GM18499 (cell line): ENCODE results near the gene ROBO1.

Source experiments
- ATAC-seq: cut with Tn5 transposase; IDR thresholded peaks from one replicate; pipeline ENCODE4 v1.9.1; 2021; ENCODE audit warnings: moderate number of reproducible peaks; ENCODE audit not compliant: insufficient read depth, unreplicated experiment

ROBO1 gene

DNA sequence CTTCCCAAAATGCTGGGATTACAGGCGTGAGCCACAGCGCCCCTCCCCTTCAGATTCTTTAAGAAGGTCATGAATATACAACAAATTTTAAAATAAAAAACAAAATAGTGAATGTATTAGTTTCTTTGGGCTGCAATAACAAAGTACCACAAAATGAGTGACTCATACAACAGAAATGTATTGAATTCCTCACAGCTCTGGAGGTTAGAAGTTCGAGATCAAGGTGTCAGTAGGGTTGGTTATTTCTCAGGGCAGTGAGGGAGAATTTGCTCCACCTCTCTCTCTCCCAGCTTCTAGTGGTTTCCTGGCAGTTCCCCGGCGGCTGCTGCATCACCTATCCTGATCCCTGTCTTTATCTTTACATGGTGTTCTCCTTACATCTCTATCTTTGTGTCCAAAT, 804.0 kb downstream of the ROBO1 start:
- no peak for ATAC-seq

DNA sequence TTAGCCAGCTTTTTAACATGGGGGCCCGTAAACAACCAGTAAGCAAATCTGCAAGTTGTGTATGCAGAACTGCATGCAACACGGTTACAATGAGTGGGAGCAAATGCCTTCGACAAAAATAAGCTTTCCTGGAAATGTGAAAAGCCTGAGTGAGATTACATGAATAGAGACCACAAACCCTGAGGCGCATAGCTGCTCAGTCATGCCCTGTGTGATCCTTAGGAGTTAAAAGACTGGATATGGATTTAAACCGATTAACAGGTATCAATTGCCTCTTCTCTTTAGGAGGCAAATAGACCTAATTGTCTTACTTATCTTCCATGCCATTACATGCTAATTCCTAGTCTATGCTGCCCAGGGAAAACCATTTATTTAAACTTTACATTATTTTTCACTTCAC, 810.3 kb downstream of the ROBO1 start:
- no peak for ATAC-seq

DNA sequence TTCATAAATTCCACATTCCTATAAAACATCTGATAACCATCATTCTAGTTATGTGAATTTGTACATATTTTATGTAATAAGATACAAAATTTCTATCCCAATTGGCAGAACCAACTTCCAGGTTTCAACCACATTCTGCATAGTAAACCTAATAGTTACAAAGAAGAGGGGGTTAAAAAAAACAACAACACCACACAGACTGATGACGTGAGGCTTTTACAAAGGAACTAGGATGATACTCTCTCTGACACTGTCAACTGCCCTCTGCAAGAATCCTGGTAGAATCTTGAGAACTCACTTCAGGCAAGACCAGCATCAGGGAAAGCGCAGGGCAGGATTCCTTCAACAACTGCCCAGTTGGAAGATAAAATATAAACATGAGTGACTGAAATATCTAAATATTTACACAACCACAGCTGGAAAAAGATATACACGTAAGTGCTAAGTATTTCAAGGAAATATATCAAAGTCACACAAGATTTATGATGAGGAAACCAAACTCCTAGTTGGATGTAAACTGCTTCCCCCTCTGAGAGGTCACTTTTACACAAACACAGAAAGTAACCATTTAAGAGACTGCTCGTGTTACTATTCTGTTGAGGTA, 816.4 kb downstream of the ROBO1 start:
- no peak for ATAC-seq

DNA sequence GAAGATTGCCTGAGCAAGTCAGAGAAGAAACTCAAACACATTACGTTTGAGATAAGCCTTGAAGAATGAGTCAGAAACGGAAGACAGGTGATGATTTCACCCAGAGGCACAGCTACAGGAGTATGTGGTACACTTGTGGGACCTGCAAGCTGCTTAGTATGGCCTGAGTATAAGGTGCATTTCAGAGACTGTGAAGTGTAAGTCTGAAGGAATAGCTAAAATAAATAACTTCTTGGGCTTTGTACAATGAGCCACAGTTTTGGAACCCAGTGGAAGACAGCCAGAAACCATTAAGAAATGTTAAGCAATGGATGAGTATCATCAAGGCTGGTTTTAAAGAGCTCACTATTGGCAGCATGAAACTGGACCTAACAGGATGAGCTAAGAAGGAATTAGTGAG, 826.2 kb downstream of the ROBO1 start:
- ATAC-seq, result no peak

DNA sequence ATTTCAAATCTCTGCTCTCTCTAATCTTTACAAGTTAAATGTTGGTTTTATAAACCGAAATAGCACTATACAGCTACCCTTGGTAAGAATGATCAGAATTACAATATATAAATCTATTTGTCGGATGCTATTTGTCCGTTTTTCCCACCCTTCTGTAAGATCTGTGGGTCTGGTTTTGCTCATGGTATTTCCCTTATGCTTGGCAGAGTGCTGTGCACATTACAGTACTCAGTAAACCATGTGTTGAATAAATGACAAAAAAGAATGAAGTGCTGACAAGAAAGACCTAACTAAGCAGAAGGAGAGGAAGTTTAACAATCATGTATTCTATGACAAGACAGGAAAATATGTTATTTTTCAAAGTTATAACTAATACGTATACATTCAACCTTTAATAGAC, 827.2 kb downstream of the ROBO1 start:
- no peak for ATAC-seq

DNA sequence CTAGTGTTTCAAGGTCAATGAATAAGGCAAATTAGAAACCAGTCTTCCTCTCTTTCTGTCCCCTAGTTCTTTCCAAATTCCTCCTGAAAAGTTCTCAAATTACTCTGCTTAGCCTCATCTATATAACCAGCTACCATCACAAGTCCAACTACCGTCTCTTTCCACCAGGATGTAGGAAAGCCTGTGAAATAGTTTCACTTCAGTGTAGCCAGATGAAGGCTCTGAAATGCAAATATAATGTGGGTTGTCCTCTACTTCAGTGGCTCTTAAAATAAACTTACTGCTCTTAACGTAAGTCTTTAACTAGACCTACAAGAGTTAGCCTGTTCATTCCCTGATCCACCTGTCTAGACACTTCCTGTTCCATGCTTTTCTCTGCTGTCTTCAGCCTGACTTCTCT, 827.7 kb downstream of the ROBO1 start:
- no peak for ATAC-seq

DNA sequence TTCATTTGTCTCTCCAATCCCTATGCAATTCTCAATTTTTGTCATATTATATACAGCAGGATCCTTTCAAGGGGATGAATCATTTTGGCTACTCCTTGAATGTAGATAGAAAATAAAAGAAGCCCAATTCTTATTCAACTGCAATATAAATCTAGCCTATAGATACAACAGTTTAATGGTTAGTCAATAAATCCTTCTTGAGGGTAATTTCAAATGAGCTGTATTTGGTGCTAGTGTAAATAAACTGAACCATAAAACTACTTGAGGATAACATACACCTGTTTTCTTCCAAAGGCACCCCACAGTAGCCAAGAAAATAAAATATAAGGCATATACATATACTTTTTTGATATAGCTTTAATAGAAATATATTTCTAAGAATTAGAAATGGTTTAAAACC, 830.3 kb downstream of the ROBO1 start:
- no peak for ATAC-seq

DNA sequence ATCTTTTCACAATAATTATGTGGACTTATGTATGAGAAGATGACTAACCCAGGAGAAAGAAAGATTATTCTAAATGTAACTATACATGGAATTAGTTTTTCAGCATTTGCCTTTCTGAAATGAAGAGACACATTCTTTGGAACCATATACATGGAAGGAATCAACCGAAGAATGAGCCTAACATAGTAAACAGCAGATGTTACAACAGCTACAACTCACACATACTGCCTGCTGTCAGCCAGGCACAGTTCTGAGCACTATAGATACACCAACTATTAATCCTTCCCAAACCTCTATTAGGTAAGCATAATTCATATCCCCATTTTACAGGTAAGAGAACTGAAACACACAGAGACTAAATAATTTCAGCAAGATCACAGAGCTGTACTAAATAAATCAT, 840.0 kb downstream of the ROBO1 start:
- no peak for ATAC-seq

DNA sequence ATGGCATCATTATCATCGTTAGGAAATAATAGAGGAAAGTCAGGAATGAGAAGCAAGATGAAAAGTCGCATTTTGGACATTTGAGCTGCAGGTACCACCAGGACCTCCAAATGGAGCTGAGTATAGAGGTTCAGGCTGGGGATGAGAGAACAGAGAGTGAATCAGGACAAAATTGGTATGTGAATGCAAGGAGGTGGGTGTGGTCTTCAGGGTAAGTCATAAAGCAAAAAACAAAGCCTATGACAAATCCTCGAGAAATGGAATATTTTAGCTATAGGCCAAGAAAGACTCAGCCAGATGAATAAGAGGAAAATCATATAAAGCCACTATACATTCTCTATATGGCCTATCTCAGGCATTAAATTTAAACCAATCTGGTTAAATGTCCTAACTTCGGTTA, 841.3 kb downstream of the ROBO1 start:
- no peak for ATAC-seq

DNA sequence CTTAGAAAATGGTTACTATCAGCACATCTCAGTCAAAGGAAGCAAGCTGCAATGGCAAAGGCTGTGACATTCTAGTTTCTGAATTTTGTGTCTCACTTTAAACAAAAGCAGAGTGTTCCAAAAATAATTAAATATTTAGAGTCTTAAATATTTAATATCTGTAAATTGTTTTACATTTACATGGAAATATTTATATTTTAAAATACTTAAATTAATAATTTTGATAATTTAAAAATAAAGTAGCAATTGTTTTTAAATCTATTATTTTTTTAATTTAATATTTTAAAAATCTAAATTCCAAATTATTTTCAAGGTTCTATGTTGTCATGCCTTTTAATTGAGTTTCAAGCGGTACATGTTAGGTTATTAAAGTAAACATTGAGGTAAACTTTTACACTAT, 843.1 kb downstream of the ROBO1 start:
- no peak for ATAC-seq

DNA sequence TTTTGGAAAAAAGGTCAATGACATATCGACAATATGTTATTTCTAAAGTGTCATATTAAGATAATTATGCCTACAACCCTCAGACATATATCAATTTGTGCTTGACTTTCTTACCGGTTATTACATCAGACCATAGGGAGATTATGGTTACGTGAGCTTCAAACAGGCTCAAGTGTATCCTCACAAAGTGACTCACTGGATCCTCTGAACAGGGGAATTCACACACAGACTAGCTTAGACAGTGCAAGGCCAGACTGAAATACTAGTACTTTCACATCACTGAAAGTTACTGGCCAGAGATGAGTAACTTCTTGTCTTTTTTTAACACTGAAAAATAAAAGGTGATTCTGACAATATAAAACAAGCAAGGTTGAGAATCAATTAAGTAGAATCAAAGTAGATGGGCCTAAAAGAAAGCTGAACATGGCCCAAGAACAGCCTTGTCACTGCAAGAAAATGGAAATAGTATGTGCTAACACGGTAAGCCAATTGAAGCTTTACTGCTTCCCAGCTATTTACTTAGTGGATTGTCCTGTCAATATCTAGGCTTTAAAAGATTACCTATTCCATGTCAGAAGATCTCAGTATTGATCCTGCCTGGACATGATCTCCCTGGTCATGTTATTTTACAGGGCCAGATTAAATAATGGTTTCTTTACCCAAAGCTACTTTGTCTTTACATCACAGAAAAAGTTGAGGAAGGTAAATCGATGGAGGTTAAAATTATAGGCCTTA, 848.6 kb downstream of the ROBO1 start:
- ATAC-seq, result no peak

DNA sequence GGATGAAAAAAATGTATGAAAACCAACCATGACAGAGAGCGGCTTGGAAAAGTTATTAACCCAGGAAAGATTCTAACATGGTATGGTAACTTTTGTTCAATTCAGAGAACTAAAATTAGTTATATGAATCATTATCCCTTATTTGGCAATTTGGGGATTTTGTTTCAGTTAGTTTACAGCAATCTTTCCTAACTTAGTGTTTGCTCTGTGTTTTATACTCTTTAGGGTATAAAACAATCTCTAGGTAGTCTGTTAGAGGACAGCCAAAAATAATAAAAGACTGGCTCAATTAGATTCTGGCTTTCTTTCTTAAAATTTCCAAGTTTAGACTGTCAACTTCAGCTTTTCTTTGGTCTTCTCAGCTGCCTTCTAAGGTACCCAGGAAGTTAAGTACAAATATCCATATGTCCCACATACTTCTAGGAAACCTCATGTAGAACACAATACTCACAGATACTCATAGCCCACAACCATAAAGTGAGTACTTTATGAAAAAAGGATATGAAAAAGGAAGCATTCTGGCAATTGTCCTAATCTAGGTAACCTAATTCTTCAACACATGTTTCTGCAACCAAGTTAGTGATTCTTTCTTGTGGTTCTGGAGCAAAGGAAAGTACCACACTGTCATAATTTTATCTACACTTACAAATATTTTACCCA, 849.3 kb downstream of the ROBO1 start:
- ATAC-seq, result no peak

DNA sequence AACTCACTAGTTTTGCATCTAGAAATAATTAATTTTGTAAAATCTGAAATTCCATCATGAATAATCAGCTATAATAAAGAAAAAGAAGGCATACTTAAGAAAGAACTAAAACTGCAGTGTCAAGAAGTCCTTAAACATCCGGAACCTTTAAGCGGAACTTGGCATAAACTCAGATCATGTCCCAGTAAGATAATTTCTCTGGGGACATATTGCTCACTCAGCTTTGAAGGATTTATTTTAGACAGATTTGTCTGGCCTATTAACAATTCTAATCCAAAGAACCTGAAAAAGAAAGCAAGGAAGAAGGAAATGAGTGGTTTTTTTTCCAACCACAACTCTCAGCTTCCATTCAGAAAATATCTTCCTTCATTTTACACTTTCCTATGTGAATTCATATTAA, 850.3 kb downstream of the ROBO1 start:
- ATAC-seq, result no peak

DNA sequence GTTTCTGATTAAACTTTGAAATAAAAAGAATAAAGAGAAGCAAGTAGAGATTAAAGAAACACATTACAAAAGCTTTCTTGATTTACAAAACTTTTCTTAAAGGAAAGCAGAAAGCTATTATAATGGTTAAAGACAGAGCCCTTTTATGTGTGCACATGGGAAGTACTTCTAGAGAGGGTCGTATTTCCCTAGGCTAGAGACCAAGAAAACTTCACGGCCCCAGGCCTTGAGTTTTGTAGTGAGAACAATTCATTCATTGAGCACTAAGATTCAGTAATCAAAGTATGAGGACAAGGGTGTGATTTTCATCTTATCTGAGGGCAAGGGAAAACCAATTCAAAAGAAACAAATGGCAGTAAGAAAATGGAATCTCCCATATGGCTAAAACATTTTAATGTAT, 854.1 kb downstream of the ROBO1 start:
- no peak for ATAC-seq

DNA sequence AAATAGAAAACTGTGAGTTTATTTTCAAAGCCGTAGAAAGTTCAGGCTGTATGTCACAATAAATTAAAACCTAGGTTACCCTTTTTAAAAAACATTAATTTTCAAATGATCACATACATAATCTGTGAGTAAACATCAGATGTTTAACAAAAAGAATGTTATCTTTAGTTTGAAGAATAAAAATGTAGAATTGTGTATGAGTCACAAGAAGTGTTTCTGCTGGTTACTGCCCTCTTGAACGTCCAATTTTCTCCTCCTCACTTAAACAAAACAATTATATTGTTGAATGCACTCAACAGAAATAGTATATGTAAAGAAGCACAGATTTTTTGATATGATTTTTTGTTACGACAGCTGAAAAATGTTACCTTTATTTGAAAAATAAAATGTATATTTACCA, 855.1 kb downstream of the ROBO1 start:
- ATAC-seq, result no peak

DNA sequence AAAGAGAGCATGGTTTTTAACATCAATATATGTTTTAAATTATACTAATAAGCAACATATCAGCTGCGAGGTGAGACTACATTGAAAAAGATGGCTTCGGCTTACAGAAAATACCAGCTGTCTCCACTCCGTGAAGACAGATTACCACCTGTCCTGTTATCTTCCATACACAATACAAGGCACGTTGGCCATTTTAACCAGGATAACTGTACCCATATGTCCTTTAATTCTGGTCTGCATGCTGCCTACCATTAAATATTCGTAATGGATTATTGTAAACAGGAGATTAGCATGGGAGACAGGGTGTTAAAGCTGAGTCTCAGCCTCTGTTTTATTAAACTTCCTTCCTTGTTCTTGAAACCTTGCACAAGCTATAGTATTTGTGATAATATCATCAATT, 855.5 kb downstream of the ROBO1 start:
- ATAC-seq, result no peak

DNA sequence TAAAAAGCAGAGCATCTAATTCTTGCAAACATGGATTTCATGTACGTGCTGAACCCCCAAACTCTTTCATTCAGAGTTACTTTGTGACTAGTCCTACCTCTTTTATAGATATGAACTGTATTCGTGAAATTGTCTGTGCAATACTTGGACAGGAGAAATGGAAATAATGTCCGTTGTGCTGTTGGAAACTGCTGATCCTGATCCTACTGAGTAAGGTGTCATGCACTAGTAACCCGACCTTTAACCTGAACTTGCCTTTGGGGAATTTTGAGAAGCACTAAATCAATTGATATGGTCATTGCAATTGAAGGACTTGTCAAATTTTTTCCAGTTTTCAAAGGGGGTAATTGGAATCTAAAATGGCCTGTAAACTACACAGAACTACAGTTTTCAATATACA, 856.4 kb downstream of the ROBO1 start:
- ATAC-seq, result no peak

DNA sequence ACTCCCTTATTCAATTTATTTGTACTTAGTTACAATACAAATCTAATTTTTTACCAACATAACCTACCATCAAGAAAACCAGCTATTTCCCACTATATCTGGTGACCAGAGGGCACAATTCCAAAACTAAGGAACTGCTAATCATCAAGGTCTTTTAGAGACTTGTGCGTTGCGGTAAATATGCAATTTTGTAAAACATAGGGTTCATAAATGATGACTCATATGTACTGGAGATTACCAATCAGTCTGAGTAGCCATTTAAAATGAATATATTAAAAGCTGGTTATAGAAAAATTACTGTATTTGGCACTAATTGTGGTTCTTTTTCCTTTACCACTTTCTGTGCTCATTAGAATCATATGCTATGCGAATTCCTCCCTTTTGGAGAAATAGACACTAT, 859.6 kb downstream of the ROBO1 start:
- no peak for ATAC-seq

DNA sequence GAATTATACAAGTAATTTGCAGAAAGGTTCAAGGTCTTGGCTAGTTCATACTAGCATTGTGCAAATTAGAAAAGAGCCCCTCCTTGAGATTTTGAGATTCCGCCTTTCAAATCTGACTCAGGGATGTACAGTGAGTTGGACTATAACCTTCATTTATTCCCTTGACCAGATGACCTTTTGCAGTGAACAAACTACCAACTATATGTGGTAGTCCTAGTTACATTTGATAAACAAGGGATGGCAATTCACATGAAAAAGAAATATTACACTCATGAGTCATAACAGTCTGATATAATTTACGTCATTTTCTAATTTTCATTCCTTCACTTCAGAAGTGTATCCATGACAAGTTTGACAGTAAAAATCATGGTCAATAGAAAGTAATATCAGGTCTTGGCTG, 860.4 kb downstream of the ROBO1 start:
- no peak for ATAC-seq

DNA sequence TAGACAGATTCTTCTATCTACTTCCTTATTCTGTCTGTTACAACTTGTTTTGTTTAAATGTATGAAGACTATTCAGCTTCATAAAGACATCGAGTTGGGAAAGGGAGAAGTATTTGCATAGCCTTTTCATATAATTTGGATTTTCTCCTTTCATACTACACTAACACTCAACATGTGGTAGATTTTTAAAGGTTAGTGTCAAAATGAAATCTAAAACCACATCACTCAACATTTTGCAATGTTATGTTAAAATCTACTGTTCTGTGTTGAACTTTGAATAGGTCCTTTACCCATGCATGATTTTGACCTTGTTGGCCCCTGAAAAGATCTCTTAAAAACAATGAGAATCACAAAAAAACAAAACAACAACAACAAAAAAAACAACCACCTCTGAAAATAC, 860.9 kb downstream of the ROBO1 start:
- ATAC-seq, result no peak

DNA sequence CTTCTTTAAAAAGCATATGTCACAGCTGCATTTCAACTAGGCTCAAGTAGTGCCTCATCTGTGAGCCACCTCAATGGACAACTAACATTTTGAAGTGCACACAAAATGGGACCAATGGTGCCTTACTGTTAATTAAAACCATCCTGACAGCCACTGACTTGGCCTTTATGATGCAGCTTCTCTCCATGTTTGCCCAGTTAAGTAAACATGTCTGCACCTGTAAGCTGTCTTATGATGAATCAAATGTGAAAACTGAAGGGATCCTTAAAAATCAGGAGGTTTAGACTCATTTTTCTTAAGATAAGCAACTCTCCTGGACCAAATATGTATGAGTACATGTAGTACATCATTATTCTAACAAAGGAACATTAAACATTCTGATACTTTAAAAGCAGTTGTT, 861.6 kb downstream of the ROBO1 start:
- no peak for ATAC-seq

DNA sequence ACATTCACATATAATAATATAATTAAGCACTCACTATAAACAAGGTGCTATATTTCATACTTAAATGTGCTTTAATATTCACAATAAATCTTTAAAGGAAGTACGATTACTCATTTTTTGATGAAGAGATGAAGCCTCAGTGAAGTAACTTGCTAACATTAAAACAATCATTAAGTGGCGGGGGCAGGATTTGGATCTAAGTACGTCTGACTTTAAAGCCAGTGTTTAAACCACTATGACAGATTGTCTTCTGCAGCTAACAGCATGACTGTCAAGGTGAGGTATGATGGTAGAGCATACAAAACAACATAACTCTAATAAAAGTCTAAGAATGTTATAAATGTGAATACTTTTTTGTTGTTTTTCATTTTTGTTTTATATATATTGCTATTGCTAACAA, 862.1 kb downstream of the ROBO1 start:
- ATAC-seq, result no peak
